Activated T-cell treated with anti-CD3 and anti-CD28 coated beads, Interleukin-2, amount 50 U/mL, for 4 hours (primary cell): Measurements from ENCODE around the gene NTN1. TPM values are rescaled to one million over a fixed set of nuclear protein-coding genes. Genes with fewer than 3 reads are reported as not detected.
"Not testable (repeated sequence)": the region's sequence is repeated elsewhere in the genome, so short reads cannot be mapped to it uniquely, and the experiment has no call there.

Experiments used
- ATAC-seq, 2 donors: fragments of 200-7000 bp; cut with Tn5 transposase; one replicate each; pipeline ENCODE4 v1.10.0; 2021
- DNase-seq: peaks from one replicate; pipeline ENCODE4 v3.0.0-alpha.2; 2020
- H3K27me3 Mint-ChIP-seq: one replicate; pipeline ENCODE4 v1.8.0; 2021; ENCODE audit warnings: low read depth, mixed read lengths
- H3K36me3 Mint-ChIP-seq: one replicate; pipeline ENCODE4 v1.8.0; 2022; ENCODE audit warnings: mixed read lengths; ENCODE audit not compliant: insufficient read depth
- H3K4me1 Mint-ChIP-seq: one replicate; pipeline ENCODE4 v1.8.0; 2021; ENCODE audit warnings: low read depth, mixed read lengths
- H3K4me3 Mint-ChIP-seq: one replicate; pipeline ENCODE4 v1.8.0; 2021; ENCODE audit warnings: mild to moderate bottlenecking, moderate library complexity, mixed read lengths
- H3K9me3 Mint-ChIP-seq: one replicate; pipeline ENCODE4 v1.8.0; 2021; ENCODE audit warnings: mixed read lengths
- total RNA-seq, 3 donors: library from RNA; stranded (reverse); gene quantifications; one replicate each; pipeline ENCODE4 v1.2.1, GENCODE V29; 2021

Gene NTN1
- total RNA-seq, 3 donors from 2014 or later, result 0.53 to 0.71 (median 0.55) TPM

GRCh38 chr17:9104370-9105041, 83.2 kb downstream of the NTN1 start:
- Mint-ChIP-seq H3K36me3 (no peaks in the 10 kb centered on the region), H3K27me3 (peaks cover 17% of the 10 kb centered on the region), H3K4me1 (no peaks in the 10 kb centered on the region), H3K4me3 (no peak overlapping the region), H3K9me3 (peaks cover 5% of the 10 kb centered on the region)
- DNase-seq (no peak), ATAC-seq (no peak)

GRCh38 chr17:9105068-9105868, 84.0 kb downstream of the NTN1 start:
- Mint-ChIP-seq H3K4me1 (no peaks in the 10 kb centered on the region), H3K27me3 (peaks cover 16% of the 10 kb centered on the region), H3K9me3 (peaks cover 5% of the 10 kb centered on the region), H3K4me3 (no peak overlapping the region), H3K36me3 (no peaks in the 10 kb centered on the region)
- DNase-seq (no peak), ATAC-seq (no peak)

DNA sequence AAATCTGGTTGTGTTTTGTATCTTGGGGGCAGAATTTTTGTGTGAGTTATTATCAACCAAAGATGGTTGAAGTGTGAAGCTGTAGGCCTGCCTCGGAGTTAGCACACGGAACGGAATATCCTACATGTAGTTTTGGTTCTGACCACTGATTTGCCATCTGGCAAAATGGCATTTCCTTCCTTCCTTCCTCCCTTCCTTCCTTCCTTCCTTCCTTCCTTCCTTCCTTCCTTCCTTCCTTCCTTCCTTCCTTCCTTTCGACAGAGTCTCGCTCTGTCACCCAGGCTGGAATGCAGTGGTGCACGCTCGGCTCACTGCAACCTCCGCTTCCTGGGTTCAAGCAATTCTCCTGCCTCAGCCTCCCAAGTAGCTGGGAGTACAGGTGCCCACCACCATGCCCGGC, 85.0 kb downstream of the NTN1 start:
- H3K4me1 Mint-ChIP-seq, H3K36me3 Mint-ChIP-seq, H3K4me3 Mint-ChIP-seq, DNase-seq, H3K9me3 Mint-ChIP-seq, ATAC-seq: not testable (repeated sequence)
- H3K27me3 Mint-ChIP-seq, result peaks cover 15% of the 10 kb centered on the region

DNA sequence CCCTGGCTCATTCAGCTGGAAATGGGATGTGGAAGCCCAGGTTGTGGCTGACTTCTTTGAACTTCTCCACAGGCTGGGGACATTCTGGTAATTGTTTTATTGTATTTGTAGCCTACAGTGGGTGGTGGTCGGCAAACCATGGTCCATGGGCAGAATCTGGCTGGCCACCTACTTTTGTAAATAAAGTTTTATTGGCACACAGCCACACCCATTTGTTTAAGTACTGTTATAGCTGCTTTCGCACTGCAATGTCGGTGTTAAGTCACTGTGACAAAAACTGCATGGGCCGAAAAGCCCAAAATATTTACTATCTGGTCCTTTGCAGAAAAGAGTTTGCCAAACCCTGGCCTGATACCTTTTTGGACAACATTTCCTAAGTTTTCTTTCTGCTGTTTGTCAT, 86.2 kb downstream of the NTN1 start:
- H3K27me3 Mint-ChIP-seq, result peaks cover 10% of the 10 kb centered on the region
- no peaks in the 10 kb centered on the region for H3K4me1 Mint-ChIP-seq
- no peak overlapping the region for H3K4me3 Mint-ChIP-seq
- ATAC-seq (no peak), DNase-seq (no peak)
- no peaks in the 10 kb centered on the region for H3K9me3 Mint-ChIP-seq
- no peaks in the 10 kb centered on the region for H3K36me3 Mint-ChIP-seq

GRCh38 chr17:9108146-9108545, 86.8 kb downstream of the NTN1 start:
- ATAC-seq (no peak), DNase-seq (no peak)
- H3K36me3 Mint-ChIP-seq, result no peaks in the 10 kb centered on the region
- H3K27me3 Mint-ChIP-seq, result peaks cover 8% of the 10 kb centered on the region
- H3K4me1 Mint-ChIP-seq, result no peaks in the 10 kb centered on the region
- no peaks in the 10 kb centered on the region for H3K9me3 Mint-ChIP-seq
- H3K4me3 Mint-ChIP-seq, result no peak overlapping the region

GRCh38 chr17:9109933-9110332, 88.6 kb downstream of the NTN1 start:
- no peaks in the 10 kb centered on the region for H3K9me3 Mint-ChIP-seq
- H3K36me3 Mint-ChIP-seq, result no peaks in the 10 kb centered on the region
- no peaks in the 10 kb centered on the region for H3K4me1 Mint-ChIP-seq
- peaks cover 15% of the 10 kb centered on the region for H3K27me3 Mint-ChIP-seq
- H3K4me3 Mint-ChIP-seq, result no peak overlapping the region
- ATAC-seq, result no peak
- DNase-seq, result no peak

DNA sequence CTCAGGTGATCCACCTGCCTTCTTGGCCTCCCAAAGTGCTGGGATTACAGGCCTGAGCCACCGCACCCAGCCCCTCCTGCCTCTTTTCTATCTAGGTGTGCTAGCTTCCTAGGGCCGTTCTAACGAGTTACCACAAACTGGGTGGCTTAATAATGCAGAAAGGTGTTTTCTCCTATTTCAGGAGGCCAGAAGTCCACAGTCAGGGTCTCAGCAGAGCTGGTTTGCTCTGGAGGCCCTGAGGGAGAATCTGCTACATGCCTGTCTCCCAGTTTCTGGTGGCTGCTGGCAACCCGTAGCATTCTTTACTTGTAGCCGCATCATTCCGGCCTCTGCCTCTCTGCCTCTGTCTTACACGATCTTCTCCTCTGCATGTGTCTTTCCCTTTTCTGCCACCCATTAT, 89.2 kb downstream of the NTN1 start:
- Mint-ChIP-seq H3K4me1 (no peaks in the 10 kb centered on the region), H3K27me3 (peaks cover 17% of the 10 kb centered on the region), H3K36me3 (no peaks in the 10 kb centered on the region), H3K9me3 (no peaks in the 10 kb centered on the region), H3K4me3 (no peak overlapping the region)
- ATAC-seq, result no peak
- DNase-seq, result no peak

- peaks cover 4% of the 10 kb centered on the region for H3K9me3 Mint-ChIP-seq
- DNase-seq (peak; percentile 40), ATAC-seq (peak; percentile 92 to 94)
- peaks cover 6% of the 10 kb centered on the region for H3K4me1 Mint-ChIP-seq
- no peaks in the 10 kb centered on the region for H3K36me3 Mint-ChIP-seq
- H3K27me3 Mint-ChIP-seq, result peaks cover 24% of the 10 kb centered on the region
- peak overlapping the region; percentile 42 for H3K4me3 Mint-ChIP-seq
Measured at GRCh38 chr17:9115214-9116191, 94.2 kb downstream of the NTN1 start.

GRCh38 chr17:9116311-9116835, 95.1 kb downstream of the NTN1 start:
- Mint-ChIP-seq H3K36me3 (no peaks in the 10 kb centered on the region), H3K4me3 (no peak overlapping the region)
- no peak for DNase-seq

DNA sequence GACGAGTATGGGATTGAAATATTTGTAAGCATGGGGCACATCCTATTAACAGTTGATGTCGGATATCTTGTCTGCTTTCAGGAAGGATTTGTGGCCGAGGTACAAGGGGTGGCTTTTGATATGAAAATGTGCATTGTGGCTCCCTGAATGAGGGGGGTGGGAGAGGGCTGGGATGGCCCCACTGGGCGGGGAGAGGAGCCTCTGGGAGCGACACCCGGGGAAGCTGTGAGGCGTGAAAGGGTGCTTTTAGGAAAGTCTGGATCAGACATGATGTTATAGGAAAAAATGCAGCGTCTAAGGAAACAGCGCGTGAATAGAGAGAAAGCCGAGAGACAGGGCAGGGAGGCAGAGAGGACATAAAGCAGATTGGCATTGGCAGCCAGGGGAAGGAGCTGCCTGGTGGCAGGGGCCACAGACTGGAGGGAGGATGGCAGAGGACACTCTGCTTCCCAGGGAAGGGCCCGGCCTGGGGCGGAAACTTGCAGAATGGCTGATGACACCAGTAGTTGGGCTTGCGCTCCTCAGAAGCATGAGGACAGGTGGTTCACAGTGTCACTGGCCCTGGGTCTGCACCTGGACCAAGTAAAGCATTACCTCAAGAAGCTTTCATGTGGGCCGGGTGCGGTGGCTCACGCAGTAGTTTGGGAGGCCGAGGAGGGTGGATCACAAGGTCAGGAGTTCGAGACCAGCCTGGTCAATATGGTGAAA, 95.7 kb downstream of the NTN1 start:
- Mint-ChIP-seq H3K4me1 (peaks cover 6% of the 10 kb centered on the region), H3K4me3 (no peak overlapping the region), H3K36me3 (no peaks in the 10 kb centered on the region), H3K27me3 (peaks cover 27% of the 10 kb centered on the region), H3K9me3 (peaks cover 4% of the 10 kb centered on the region)
- ATAC-seq (no peak), DNase-seq (no peak)

More at GRCh38 chr17:9116311-9116835, 95.1 kb downstream of the NTN1 start:
- H3K4me1 Mint-ChIP-seq, result peaks cover 6% of the 10 kb centered on the region
- peaks cover 4% of the 10 kb centered on the region for H3K9me3 Mint-ChIP-seq
- ATAC-seq, result no peak
- peaks cover 23% of the 10 kb centered on the region for H3K27me3 Mint-ChIP-seq

DNA sequence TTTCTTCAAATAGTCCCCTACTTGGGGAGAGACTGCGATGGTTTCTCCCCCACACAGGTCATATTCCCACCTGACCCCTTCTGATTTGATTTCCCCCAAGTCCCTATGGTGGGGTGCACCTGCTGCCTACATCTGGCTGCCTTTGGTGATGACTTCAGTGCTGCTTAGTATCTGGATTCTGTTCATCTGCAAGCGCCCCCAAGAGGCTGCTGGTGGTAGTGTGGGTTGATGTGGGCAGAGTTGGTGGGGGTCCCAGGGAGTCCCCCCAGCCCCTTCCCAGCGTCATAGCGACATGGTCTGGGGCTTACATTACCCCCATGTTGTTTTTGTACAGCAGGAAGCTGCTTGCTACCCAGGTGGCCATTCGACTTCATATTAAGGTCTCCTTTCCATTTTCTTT, 99.2 kb downstream of the NTN1 start:
- Mint-ChIP-seq H3K36me3 (no peaks in the 10 kb centered on the region), H3K9me3 (peaks cover 4% of the 10 kb centered on the region), H3K4me3 (no peak overlapping the region), H3K27me3 (peaks cover 25% of the 10 kb centered on the region), H3K4me1 (peaks cover 11% of the 10 kb centered on the region)
- no peak for ATAC-seq
- DNase-seq, result no peak

DNA sequence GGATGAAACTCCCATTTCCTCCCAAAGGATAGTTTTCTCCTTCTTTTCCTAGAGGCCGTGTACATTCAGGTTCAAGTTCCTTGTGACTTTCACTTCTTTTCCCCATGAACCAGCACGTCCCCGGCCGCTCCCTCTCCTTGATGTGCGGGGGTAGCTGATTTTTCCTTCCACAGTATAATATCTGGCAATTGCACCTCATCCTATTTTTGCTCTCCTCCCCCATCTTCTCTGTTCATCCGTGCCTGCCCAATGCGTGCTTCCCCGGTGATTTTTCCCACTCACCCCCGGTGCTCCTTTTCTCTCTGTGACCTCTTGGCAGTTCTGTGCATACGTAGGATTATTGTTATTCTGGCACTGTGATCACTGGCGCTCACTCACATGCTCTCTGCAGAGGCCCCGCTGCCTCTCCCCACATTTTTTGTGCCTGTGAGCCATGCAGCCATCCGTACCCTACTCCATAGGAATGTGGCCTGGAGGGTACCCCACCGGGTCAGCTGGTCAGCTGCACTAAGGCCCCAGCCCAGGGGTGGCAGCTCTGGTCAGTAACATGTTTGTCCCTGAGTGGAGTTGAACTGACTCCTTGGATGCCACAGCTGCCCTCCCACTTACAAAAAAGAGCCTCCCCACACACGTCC, 100.0 kb downstream of the NTN1 start:
- Mint-ChIP-seq H3K9me3 (peaks cover 4% of the 10 kb centered on the region), H3K27me3 (peaks cover 27% of the 10 kb centered on the region), H3K4me3 (no peak overlapping the region), H3K36me3 (no peaks in the 10 kb centered on the region), H3K4me1 (peaks cover 7% of the 10 kb centered on the region)
- no peak for ATAC-seq
- DNase-seq, result no peak
